ENCODE results near the gene INSL3.

The INSL3 gene, protein sequence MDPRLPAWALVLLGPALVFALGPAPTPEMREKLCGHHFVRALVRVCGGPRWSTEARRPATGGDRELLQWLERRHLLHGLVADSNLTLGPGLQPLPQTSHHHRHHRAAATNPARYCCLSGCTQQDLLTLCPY

DNA sequence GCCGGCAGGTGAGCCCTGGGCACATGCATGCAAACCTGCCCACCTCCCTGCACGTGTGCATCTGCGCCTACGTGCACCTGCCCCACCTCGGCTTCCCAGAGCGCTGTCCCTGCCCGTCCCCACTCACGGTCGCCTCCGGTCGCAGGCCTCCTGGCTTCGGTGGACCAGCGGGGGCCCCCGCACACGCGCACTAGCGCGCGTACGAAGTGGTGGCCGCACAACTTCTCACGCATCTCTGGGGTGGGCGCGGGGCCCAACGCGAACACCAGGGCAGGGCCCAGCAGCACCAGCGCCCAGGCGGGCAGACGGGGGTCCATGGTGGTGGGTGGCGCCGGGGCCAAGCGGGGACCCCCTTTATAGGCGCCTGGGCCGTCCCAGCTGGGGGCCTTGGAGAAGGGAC, at the start of gene INSL3:
Gene INSL3, minus strand, starts transcription at position 330 of the 400 bp plus-strand sequence. Its CDS starts 13 bp downstream, at position 317.
- no peak for DNase-seq

DNA sequence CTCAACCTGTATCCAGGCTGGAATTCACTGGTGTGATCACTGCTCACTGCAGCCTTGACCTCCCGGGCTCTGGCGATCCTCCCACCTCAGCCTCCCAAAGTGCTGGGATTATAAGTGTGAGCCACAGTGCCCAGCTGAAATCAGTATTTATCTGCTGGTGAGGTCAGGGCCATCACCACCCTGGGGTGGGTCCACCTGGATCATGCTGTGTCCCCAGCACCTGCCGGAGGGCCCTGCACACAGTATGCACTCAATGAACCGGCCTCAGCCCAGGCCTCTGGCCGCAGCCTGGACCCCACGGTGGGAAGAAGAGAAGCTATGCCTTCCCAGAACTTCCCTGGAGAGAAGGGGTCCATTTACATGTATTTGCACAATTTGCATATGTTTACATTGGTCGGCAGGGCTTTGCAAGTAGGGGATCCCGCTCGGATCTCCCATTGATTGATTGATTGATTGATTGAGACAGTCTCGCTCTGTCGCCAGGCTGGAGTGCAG, 47.8 kb upstream of the INSL3 start:
- DNase-seq: no peak

DNA sequence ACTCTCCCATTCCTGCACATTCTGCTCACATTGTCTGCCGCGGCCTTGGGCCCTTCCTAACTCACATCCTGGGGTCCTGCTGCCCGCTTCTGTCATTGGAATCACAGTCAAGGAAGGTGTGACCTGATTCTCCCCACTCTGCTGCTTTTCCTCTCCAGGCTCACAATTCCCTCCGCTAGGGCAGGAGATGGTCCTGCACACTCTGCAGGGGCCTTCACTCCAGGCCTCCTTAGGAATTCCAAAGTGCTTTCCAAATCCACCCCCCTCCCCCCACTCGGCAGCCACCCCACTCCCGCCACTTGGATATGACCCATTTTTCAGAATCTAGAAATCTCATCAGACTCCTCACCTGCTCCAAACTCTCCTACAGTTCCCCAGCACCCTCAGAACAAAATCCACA, 47.4 kb upstream of the INSL3 start:
- DNase-seq: no peak

DNA sequence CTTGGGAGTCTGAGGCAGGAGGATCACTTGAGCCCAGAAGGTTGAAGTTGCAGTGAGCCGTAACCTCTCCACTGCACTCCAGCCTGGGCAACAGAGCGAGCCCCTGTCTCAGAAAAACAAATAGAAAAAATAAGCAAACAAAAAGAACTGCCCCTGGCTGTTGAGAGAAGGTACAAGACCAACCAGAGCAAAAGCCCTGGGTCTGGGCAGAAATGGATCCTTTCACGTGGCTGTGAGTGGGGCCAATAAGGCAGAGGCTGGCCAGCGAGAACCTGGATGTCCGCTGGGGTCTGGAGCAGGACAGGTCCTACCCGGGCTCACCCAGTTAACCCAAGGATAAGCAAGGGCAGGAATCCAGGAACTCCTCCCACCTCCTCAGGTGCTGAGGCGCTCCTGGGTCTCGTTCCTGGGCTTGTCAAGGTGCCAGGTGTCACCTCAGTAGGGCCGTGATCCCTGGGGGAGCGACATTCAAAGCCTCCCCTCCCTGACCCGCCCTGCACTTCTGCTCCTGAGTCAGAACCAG, 45.7 kb upstream of the INSL3 start:
- DNase-seq: no peak

DNA sequence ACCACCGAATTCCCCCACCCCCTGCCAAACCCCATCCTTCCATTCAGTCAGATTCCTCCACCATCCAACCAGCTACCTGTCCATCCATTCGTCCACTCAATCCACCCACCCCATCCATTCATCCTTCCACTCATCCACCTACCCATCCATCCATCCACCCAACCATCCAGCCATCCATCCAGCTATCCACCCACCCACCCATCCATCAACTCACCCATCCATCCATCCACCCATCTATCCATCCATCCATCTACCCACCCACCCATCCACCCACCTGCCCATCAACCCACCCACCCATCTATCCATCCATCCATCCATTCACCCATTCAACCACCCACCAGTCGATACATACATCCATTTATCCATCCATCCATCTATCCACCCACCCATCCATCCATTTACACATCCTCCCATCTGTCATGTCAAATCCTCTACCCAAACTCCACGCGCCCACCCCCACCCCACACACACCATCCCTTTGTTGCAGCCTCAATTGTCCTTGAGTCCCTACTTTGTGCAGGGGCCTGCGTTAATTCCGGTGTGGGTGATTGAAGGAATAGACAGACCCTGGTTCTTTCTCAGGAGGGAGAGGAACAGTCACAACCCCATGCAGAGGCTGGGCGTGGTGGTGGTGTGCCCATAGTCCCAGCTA, 45.1 kb upstream of the INSL3 start:
- no peak for DNase-seq

DNA sequence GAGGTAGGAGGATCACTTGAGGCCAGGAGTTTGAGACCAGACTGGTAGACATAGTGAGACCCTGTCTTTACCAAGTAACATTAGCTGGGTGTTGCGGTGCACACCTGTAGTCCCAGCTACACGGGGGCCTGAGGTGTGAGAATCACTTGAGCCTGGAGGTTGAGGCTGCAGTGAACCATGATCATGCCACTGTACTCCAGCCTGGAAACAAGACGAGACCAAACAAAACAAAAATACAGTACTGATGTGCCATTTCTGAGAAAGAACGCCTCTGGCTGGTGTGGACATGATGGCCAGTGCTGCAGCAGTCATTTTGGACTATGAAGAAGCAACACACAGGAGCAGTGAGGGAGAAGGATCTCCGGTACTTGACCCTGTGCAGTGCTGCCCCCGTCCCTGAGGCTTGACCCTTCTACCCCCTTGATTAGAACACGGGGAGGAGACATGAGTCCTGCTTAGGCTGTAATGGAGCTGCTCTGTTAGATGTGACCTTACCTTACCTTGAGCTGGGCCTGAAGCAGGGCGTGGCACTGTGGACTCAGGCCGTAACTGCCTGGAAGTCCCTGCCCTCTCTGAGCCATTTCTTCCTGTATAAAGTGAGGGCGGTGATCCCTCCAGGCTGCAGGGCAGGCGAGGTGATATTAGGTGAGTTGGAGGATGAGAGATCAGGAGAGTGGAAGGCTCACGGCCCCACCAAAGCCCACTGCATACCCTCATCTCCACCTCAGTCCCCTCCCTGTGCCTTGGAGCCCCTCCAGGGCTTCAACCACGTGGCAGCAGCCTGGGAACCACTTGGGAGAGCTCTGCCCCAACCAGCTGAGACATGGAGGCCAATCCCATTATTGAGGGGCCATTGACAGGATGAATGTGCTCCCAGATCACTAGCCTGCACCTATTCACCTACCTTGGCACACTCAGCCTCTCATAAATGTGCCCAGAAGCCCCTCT, 44.3 kb upstream of the INSL3 start:
- peak; percentile 51 for DNase-seq

DNA sequence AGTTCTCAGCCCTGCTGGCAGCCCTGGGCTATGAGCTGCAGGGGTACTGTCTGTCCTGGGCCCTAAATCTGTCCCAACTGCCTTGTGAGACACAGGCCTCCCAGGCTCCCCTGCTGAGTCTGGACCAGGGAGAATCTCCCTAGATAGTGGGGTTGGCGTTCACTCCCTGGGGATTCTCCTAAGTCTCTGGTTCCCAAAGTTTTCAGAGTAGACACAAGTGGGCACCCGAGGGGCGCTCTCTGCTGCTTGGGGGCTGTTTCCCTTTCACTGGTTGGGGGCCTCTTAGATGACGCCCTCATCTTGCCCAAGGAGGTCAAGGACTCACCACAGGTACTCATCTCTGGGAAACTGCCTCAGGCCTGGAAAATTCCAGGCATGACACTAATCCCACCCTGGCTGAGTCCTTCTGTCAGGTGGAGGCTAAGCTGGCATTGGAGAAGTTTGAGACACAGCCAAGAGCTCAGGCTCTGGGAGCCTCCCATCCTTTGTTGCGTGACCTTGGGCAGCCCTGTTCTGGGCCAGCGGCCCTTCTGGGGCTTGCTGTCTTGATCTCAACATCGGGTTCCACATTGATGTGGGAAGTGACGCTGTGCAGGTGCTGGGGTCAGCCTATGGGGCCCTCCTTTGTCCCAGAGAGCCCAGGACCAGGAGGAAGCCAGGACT, 42.3 kb upstream of the INSL3 start:
- no peak for DNase-seq

DNA sequence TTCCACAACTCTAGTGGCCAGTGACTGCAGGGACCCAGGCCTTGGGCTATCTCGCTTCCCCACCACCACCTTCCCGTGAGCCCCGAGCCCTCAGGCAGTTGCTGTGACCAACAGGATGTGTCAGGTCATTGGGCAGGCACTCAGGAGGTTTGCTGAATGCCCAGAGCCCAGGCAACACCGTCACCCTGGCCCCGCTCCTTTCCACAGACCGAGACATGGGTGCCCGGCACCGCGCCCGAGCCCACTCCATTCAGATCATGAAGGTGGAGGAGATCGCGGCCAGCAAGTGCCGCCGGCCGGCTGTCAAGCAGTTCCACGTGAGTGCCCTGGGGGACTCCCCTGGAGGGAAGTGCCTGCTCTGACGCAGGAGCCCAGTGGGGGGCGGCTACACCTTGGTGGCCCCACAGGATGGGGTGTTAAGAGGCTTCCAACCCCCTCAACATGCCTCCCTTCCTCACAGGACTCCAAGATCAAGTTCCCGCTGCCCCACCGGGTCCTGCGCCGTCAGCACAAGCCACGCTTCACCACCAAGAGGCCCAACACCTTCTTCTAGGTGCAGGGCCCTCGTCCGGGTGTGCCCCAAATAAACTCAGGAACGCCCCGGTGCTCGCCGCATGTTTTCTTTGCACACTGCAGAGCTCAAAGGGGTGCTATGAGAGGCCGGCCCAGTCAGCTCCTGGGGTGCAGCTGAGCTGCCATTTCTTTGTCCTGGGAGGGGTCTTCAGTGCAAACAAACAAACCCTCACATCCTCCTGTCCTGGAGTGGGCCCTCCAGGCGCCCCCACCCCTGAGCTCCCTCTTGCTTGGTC, 41.6 kb upstream of the INSL3 start:
- DNase-seq: no peak

DNA sequence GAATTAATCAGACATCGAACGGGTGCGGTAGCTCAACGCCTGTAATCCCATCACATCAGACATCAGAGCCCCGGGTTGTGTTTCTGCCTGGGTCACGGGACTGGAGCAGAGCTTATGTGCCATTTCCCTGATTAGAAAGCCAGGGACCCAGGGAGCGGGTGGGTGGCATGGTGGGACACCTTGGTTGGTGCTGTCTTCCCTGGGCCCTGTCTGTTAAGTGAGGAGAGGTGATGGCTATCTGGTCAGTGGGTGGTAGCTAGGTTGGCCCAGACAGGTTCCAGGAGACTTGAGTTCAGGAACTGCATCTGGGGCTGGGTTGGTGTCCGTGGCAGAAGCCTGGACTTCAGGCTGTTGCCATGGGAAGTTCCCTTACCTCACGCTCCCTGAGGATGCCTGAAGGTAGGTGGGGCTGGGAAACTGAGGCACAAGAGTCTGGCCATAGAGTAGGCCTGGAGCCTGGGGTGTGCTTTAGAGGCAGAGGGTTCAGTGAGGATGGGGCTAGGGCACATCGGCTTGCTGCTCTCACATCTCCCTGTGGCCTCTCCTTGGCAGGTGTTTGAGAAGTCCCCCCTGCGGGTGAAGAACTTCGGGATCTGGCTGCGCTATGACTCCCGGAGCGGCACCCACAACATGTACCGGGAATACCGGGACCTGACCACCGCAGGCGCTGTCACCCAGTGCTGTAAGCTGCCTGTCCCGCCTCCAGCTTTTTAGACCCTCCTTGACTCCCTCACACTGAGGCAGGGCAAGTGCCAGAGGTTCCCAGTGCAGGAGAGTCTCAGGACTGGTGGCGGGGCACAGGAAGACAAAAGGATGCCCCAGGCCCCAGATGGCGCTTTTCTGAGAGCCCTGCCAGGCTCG, 40.5 kb upstream of the INSL3 start:
- DNase-seq: no peak

DNA sequence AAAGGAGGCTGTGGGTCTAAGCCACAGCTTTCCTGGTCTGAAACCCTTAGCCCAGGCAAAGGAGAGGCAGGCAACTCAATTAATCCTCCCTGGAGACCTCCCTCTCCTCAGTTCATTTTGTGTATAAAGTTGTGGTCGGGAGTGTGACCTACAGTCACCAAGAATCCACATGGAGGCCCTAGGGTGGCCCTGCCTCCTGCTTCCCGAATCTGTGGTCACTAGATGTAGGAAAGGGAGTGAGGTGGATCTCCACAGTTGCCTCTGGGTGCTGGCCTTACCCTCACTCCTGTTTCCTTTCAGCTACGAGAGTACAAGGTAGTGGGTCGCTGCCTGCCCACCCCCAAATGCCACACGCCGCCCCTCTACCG, 39.7 kb upstream of the INSL3 start:
- no peak for DNase-seq

DNA sequence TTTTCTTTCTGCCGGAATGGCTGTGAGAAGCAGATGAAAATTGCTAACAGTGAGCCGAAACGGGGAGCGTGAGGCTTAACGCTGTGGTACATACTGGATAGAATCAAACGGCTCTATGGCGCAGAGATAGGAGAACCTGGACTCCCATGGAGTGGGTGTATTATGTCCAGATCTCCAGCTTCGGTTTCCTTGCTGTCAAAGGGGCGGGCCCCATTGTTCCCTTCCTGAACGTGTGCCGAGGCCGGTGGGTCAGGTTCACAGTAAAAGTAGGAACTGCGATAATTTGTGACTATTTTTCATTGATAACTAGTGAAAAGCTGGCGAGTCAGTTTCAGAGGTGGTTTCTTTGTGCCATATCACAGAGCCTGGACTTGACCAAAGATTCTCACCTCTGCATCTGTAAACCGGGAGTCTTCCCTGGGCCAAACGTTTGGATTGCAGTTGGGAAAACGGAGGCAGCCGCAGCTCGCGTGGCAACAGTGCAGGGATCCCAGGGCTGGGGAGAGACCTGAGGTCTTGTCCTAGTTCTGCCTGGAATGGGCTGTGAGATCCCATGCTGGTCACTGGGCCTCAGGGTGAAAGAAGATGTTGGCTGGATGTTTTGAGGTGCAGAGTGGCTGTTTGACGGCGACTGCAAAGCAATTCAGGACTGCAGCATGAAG, 39.1 kb upstream of the INSL3 start:
- peak; percentile 18 for DNase-seq

DNA sequence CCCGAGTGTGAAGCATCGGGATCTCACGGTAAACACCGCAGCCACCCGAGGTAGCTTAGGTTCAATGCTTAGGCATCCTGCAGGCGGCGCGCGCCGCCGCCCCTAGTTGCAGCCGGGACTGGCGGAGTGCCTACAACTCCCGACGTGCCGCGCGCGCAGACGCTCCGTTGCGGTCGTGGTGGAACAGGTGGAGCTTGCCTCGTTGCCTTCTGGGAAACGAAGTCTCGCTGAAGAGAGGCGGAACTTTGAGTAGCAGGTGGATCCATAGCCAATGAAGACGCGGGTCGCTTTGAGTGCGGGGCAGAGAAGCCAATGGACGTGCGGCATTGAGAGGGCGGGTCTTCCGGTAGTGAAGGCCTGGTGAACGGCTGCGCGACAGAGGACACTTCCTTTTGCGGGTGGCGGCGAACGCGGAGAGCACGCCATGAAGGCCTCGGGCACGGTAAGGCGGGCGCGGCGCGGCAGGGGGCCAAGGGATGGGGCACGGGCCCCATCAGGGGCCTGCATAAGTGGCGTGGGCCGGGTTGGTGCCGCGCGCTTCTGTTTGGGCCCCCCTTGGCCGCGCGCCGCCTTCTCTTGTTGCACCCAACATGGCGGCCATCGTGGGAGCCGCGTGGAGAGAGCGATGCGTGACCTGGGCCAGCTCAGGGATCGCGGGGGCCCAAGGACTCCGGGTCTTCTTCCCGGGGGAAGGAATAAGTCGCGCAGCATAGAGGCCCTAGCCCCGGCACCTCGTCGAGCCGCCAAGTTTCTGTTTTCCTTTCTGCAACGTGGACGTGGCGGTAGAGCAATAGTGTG, 38.4 kb upstream of the INSL3 start, which contains the start of gene RPL18A:
Gene RPL18A, plus strand, starts transcription at position 378 of the 798 bp plus-strand sequence. Its CDS starts 47 bp downstream, at position 425.
- peak; percentile 100 for DNase-seq

DNA sequence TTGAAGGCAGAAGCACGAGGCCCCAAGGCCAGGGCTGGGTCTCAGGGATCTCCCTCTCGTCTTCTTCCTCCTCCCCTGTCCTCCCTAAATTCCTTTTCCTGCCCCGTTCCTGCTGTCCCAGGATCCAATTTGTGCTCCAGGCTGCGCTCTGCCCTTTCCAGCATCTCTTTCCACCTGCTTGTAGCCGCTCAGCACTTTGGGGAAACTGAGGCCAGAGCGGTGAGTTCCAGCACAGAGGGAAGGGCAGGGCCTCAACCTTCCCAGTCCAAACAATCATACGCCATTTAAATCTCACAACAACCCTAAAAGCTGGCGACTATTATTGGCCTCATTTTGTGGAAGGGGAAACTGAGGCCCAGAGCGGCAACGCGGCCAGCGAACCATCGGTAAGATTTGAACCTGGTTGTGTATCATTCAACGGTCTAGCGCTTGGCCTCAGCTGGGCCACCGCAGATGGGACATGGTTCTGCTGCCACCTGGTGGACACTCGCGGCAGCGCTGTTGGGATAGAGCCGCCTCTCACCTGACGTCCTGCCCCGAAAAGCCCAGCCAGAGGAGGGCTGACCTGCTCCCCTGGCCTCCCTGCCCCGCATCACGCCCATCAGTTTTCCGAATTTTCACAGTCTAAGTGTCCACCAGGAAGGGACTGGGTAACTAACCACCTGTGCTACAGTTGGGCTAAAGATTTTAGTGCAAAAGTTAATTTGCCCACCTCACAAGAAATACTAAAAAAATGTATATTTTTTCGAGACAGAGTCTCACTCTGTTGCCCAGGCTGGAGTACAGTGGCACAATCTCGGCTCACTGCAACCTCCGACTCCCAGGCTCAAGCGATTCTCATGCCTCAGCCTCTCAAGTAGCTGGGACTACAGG, 34.2 kb upstream of the INSL3 start:
- peak; percentile 92 for DNase-seq

DNA sequence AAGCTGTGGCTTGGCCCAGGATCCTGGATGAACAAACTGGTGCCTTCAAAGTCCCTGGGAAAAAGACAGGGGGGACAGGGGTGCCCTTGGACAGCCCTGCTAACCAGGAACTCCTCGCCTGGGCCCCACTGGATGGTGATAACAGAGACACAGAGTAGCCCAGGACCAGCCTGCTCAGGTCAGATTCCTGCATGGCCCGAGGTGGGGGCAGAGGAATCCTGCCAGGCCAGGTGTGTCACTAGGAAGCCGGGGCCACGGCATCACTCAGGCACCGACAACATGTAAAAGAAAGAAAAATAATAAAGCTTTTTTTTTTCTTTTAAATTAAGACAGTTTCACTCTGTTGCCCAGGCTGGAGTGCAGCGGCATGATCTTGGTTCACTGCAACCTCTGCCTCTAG, 32.7 kb upstream of the INSL3 start:
- DNase-seq: no peak

DNA sequence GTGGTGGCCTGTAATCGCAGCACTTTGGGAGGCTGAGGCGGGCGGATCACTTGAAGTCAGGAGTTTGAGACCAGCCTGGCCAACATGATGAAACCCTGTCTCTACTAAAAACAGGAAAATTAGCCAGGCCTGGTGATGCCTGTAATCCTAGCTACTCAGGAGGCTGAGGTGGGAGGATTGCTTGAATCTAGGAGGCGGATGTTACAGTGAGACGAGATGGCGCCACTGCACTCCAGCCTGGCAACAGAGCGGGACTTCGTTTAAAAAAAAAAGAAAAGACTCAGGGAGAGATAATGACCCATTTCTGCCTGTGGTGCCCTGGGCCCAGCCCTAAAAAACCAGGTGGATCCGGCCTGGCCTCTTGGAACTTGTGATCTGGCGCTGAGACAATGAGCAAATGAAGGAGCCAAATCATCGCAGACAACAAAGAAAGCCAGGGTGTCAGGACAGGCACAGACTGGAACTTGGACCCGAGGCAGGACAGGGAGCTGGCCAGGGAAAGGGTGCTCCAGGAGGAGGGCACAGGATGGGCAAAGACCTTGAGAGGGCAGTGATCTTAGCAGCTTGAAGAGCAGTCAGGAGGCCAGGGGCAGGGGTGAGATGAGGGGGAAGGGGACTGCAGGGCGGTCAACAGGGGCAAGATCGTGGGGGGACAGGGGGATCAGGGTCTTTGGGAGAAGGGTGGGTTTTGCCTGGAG, 27.4 kb upstream of the INSL3 start:
- DNase-seq: no peak

DNA sequence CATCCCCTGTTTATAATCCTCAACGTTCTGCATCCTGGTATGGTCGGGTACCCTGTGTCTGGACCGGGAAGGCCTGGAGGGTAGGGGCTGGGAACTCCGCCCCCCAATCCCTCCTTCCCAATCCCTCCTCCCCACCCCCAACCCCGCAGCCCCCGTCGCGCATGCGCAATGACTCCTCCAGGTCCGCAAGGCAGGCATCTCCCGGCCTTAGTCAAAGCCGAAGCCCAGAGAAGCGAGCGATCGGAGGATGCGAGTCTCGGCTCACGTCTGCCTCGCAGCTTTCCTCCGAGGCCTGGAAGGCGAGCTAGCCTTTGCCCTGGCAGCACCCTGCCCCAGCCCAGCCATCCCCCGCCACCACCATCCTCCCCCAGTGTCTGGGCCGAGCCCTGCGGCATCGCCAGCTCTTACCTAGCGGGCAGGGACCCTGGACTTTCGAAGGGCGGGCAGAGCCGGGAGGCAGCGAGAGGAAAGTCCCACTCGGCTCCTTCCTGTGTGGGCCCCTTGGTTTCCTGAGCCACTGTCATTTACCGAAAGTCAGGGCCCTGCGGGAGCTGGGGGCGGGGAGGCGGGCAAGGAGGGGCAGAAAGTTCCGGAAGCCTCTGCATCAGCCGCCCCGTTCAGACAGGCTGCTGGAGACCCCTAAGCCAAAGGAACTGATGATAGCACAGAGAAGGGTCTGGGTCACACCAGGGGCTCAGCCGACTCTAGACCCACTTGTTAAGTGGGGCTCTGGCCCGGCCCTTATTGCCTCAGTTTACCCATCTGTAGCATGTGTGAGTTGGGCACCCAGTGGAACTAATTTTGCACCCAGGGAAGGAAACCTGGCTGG, 26.4 kb upstream of the INSL3 start, which contains the start of gene JAK3:
Gene JAK3, minus strand, starts transcription at position 445 of the 829 bp plus-strand sequence. CDS start 3,565 bp downstream, outside the sequence.
- peak; percentile 95 for DNase-seq

DNA sequence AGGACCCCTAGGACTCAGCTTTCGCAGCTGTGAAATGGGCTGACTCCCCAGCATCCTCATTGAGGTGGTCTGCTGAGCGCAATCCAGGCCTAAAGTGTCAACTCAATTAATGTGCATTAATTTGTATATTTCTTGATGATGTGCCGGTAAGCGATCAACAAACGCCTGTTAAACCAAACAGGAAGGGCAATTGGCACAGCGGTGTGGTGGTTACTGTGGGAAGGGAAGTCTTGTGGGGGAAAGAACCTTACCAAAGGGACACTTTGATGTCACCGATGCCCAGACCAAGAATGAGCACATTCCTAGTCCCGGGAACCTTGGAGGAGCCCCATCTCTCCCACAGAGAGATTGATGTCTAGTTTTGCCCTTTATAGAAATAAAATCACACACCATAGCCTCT, 24.8 kb upstream of the INSL3 start:
- peak; percentile 68 for DNase-seq
